Glutamatergic neuron (in vitro differentiated cells): ENCODE results near the gene GAL3ST3. TPM values are rescaled to one million over a fixed set of nuclear protein-coding genes. Genes with fewer than 3 reads are reported as not detected.

ENCODE experiments used
- DNase-seq: peaks from one replicate; pipeline ENCODE4 v3.0.0; 2022
- H3K27ac Mint-ChIP-seq: one replicate; pipeline ENCODE4 v1.8.0; 2020; ENCODE audit warnings: mild to moderate bottlenecking, mixed read lengths, inconsistent platforms; ENCODE audit not compliant: unreplicated experiment
- H3K27me3 Mint-ChIP-seq: one replicate; pipeline ENCODE4 v1.8.0; 2020; ENCODE audit warnings: mild to moderate bottlenecking, moderate library complexity, mixed read lengths, inconsistent platforms; ENCODE audit not compliant: unreplicated experiment
- H3K36me3 Mint-ChIP-seq: one replicate; pipeline ENCODE4 v1.8.0; 2020; ENCODE audit warnings: mild to moderate bottlenecking, mixed read lengths, inconsistent platforms; ENCODE audit not compliant: unreplicated experiment
- H3K4me1 Mint-ChIP-seq: one replicate; pipeline ENCODE4 v1.8.0; 2020; ENCODE audit warnings: mild to moderate bottlenecking, low read depth, mixed read lengths, inconsistent platforms; ENCODE audit not compliant: unreplicated experiment
- H3K4me3 Mint-ChIP-seq: one replicate; pipeline ENCODE4 v1.8.0; 2020; ENCODE audit warnings: mild to moderate bottlenecking, mixed read lengths, inconsistent platforms; ENCODE audit not compliant: unreplicated experiment
- H3K9me3 Mint-ChIP-seq: one replicate; pipeline ENCODE4 v1.8.0; 2020; ENCODE audit warnings: mild to moderate bottlenecking, moderate library complexity, mixed read lengths, inconsistent platforms; ENCODE audit not compliant: unreplicated experiment
- CTCF ChIP-seq: fragments of 200-600 bp; sonication (generic); IDR thresholded peaks from one replicate; pipeline ENCODE4 v1.5.0; 2021; ENCODE audit not compliant: partially characterized antibody, unreplicated experiment
- total RNA-seq: library from RNA; stranded (reverse); fragmentation: NEBNext Ultra II Directional; extraction: Animal tissue kit (Norgen Biotek cat#: 25700); gene quantifications from one replicate; pipeline ENCODE4 v1.2.1, GENCODE V29; 2021; ENCODE audit not compliant: unreplicated experiment

The GAL3ST3 gene
- total RNA-seq, 1 donor from 2014 or later, result 2.4 TPM

- TF ChIP-seq CTCF, result no peak
- no peaks in the 10 kb centered on the region for H3K36me3 Mint-ChIP-seq
- H3K9me3 Mint-ChIP-seq, result peaks cover 5% of the 10 kb centered on the region
- H3K27ac Mint-ChIP-seq, result no peak overlapping the region
- no peak for DNase-seq
- no peak overlapping the region for H3K4me3 Mint-ChIP-seq
- H3K27me3 Mint-ChIP-seq, result peaks cover 17% of the 10 kb centered on the region
- no peaks in the 10 kb centered on the region for H3K4me1 Mint-ChIP-seq
Measured at GRCh38 chr11:66020618-66021357, 28.2 kb downstream of the GAL3ST3 start.

- no peaks in the 10 kb centered on the region for H3K36me3 Mint-ChIP-seq
- no peak overlapping the region for H3K4me3 Mint-ChIP-seq
- no peak for TF ChIP-seq CTCF
- H3K27ac Mint-ChIP-seq, result no peak overlapping the region
- DNase-seq, result no peak
- peaks cover 16% of the 10 kb centered on the region for H3K27me3 Mint-ChIP-seq
- no peaks in the 10 kb centered on the region for H3K4me1 Mint-ChIP-seq
- peaks cover 5% of the 10 kb centered on the region for H3K9me3 Mint-ChIP-seq
Measured at GRCh38 chr11:66020212-66020611, 28.7 kb downstream of the GAL3ST3 start.

DNA sequence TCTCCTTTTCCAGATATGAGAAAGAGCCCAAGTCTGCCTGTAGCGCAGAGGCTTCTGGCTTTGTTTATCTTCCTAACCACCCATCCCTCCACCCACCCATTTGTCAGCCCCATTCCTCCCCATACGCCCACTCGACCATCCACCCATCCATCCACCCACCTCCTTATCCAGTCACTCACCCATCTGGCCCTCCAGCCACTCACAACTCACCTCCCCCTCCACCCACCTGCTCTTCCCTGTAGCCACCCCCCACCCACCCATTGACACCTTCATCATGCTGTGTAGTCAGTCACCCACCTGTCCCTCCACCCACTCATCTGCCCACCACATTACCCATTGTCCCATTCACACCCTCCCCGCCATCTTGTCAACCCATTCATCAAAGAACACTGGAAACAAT is 31.6 kb downstream of the GAL3ST3 start:
- peaks cover 3% of the 10 kb centered on the region for H3K27me3 Mint-ChIP-seq
- H3K4me3 Mint-ChIP-seq, result no peak overlapping the region
- no peaks in the 10 kb centered on the region for H3K36me3 Mint-ChIP-seq
- no peaks in the 10 kb centered on the region for H3K4me1 Mint-ChIP-seq
- TF ChIP-seq CTCF, result no peak
- no peak overlapping the region for H3K27ac Mint-ChIP-seq
- DNase-seq, result no peak
- H3K9me3 Mint-ChIP-seq, result no peaks in the 10 kb centered on the region

- H3K4me3 Mint-ChIP-seq, result no peak overlapping the region
- no peak overlapping the region for H3K27ac Mint-ChIP-seq
- no peak for TF ChIP-seq CTCF
- H3K27me3 Mint-ChIP-seq, result peaks cover 3% of the 10 kb centered on the region
- H3K36me3 Mint-ChIP-seq, result no peaks in the 10 kb centered on the region
- no peaks in the 10 kb centered on the region for H3K4me1 Mint-ChIP-seq
- no peak for DNase-seq
- H3K9me3 Mint-ChIP-seq, result no peaks in the 10 kb centered on the region
Measured at GRCh38 chr11:66016793-66017177, 32.2 kb downstream of the GAL3ST3 start.

DNA sequence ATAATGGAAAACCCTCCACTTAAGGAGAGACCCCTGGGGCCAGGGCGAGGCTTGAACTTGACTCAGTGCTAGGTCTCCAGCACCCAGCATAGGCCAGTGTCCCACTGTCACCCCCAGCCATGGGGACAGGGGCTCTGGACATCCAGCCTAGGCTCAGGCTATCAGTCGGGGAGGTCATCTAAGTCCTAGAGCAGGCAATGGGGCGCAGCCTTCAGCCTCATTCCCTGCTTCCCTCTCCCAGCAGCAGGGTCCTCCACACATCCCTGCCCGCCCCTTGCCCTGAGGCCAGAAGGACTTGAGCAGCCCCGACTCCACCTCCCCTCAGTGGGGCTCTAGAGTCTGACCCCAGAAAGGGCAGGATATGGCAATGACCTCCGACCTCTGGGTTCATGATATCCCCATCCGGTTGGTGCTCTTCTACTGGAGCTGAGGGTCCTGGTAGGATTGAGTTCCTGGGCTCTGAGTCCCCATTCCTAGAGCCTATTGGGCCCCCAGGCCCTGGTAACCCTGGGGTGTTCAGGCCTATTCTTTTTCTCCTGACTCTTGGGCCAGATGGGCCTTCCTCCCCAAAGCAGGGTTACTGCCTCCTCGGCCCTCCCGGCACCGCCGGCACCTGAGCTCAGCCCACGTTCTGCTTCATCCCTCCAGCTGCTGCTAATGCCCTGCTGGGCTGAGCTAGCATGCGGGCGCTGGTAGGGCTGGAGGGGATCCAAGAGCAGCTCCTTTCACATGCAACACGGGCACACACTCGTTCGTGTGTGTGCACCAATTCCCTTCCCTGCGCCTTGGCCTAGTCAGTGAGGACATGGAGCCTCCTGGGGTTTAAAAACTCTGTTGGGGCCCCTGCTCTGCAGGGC is 32.8 kb downstream of the GAL3ST3 start:
- no peak overlapping the region for H3K27ac Mint-ChIP-seq

More for the DNA sequence above, 32.8 kb downstream of the GAL3ST3 start:
- no peak for TF ChIP-seq CTCF
- no peaks in the 10 kb centered on the region for H3K9me3 Mint-ChIP-seq
- H3K36me3 Mint-ChIP-seq, result no peaks in the 10 kb centered on the region
- H3K4me3 Mint-ChIP-seq, result no peak overlapping the region
- H3K27me3 Mint-ChIP-seq, result no peaks in the 10 kb centered on the region
- H3K4me1 Mint-ChIP-seq, result no peaks in the 10 kb centered on the region
- no peak for DNase-seq
